Aorta (tissue), 5 donors: ENCODE measurements around the gene IP6K2. TPM values are rescaled to one million over a fixed set of nuclear protein-coding genes. Genes with fewer than 3 reads are reported as not detected.
A peak's percentile ranks its signal among the peaks of the same experiment; 100 is the strongest.

Experiments
- ATAC-seq: fragments of 200-7000 bp; cut with Tn5 transposase; one replicate; pipeline ENCODE4 v1.9.1; 2022; ENCODE audit warnings: moderate library complexity; ENCODE audit not compliant: low FRiP score
- DNase-seq, 2 donors: peaks; one replicate each; pipeline ENCODE4 v3.0.0-alpha.2; 2020
- H3K27ac ChIP-seq, 2 donors: one replicate each; pipeline ENCODE4 v1.5.1; 2013; ENCODE audit warnings: low read length in 2 of 2, mild to moderate bottlenecking in 2 of 2, moderate library complexity in 2 of 2, control low read depth in 1 of 2, inconsistent platforms in 1 of 2, low read depth in 1 of 2
- H3K27me3 ChIP-seq, 2 donors: one replicate each; pipeline ENCODE4 v1.6.1; 2013; ENCODE audit warnings: control low read depth in 1 of 2, low read length in 1 of 2, mild to moderate bottlenecking in 1 of 2, moderate library complexity in 1 of 2; ENCODE audit not compliant: insufficient read depth in 2 of 2, control insufficient read depth in 1 of 2
- H3K36me3 ChIP-seq, 2 donors: one replicate each; pipeline ENCODE4 v1.6.1; 2013; ENCODE audit warnings: control low read depth in 1 of 2, low read length in 1 of 2, mild to moderate bottlenecking in 1 of 2; ENCODE audit not compliant: insufficient read depth in 2 of 2, control insufficient read depth in 1 of 2
- H3K4me1 ChIP-seq, 2 donors: one replicate each; pipeline ENCODE4 v1.6.1; 2013; ENCODE audit warnings: low read length in 2 of 2, control low read depth in 1 of 2, mild to moderate bottlenecking in 1 of 2, moderate library complexity in 1 of 2; ENCODE audit not compliant: insufficient read depth in 2 of 2, control insufficient read depth in 1 of 2
- H3K4me3 ChIP-seq, 2 donors: one replicate each; pipeline ENCODE4 v1.5.1; 2013; ENCODE audit warnings: low read length in 2 of 2, control low read depth in 1 of 2, mild to moderate bottlenecking in 1 of 2
- H3K9me3 ChIP-seq: one replicate; pipeline ENCODE4 v1.6.1; 2013; ENCODE audit warnings: mild to moderate bottlenecking, low read length; ENCODE audit not compliant: control insufficient read depth
- WGBS, 2 donors: extraction: QIAGEN DNeasy Blood & Tissue Kit; methylation state at CpG; one replicate each; pipeline ENCODE4 v1.1.7; 2013; 5-methylcytosine and 5-hydroxymethylcytosine counted together
- intact Hi-C, 2 donors: fragments of 100-400 bp; cut with DNase I; formaldehyde crosslinking; loops; one replicate each; pipeline versions ENCODE4 v1.14.2 to v1.15.0; 2022
- polyA plus RNA-seq, 2 donors: library from polyadenylated mRNA; stranded (reverse); fragments of 200-250 nt; gene quantifications; one replicate each; pipeline ENCODE4 v1.2.3, GENCODE V29; 2013
- total RNA-seq, 2 donors: library from RNA; stranded (reverse); fragmentation: NEBNext Ultra II Directional; extraction: Animal tissue kit (Norgen Biotek cat#: 25700); gene quantifications; one replicate each; pipeline ENCODE4 v1.2.1, GENCODE V29; 2021
- donor health status: healthy with polysubstance abuse.
- donor health status: Bipolar disorder and iron deficiency.
- donor health status: DM: no; HTN: no; CAD: no.
- donor health status: DM: no; HTN: no; CAD: no.
- donor health status: DM: yes; HTN: yes; CAD: no.

Gene IP6K2
- total and polyA plus RNA-seq, 4 donors: 43.9 to 105 (median 52.4) TPM

DNA sequence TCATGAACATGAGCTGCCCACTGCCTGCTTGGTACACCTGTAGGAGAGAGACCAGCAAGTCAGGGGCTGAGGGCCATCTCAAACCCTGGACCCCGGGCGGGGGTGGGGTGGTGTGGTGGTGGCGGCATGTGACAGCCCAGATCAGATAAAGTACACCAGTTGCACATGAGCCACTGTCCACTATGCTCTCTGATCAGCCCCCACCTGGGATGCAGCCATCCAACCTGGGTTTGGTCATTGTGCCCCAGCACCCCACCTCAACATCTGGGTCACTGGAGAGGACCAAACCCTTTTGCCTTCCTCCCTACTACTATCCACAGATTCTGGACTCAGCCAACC, 28.3 kb downstream of the IP6K2 start:
- peaks cover 7 to 11% of the 10 kb centered on the region in 2 donors for H3K36me3 ChIP-seq
- H3K27ac ChIP-seq: no peak overlapping the region
- H3K4me3 ChIP-seq: no peak overlapping the region
- DNase-seq (peak; percentile 50 to 68), ATAC-seq (no peak)
- intact Hi-C loops: loop anchor here (5.0 kb wide), 2 partner anchors 159 to 221 kb away; partner anchors contain the start of gene PRKAR2A (in 1 of the 2)
- H3K27me3 ChIP-seq: no peaks in the 10 kb centered on the region
- no peaks in the 10 kb centered on the region for H3K9me3 ChIP-seq
- no peaks in the 10 kb centered on the region for H3K4me1 ChIP-seq
- WGBS, 2 donors: 87 to 89% methylated on average over 3 of the region's 3 CpGs

GRCh38 chr3:48688032-48688736, 28.8 kb downstream of the IP6K2 start:
- DNase-seq: no peak
- H3K27ac ChIP-seq: no peak overlapping the region
- no peaks in the 10 kb centered on the region for H3K27me3 ChIP-seq
- intact Hi-C loops: loop anchor here (5.0 kb wide), 2 partner anchors 159 to 221 kb away; partner anchors contain the start of gene PRKAR2A (in 1 of the 2)
- no peak for ATAC-seq
- WGBS, 2 donors: 87 to 89% methylated on average over 18 of the region's 18 CpGs
- no peaks in the 10 kb centered on the region for H3K4me1 ChIP-seq
- peaks cover 7 to 10% of the 10 kb centered on the region in 2 donors for H3K36me3 ChIP-seq
- H3K9me3 ChIP-seq: no peaks in the 10 kb centered on the region
- H3K4me3 ChIP-seq: no peak overlapping the region

GRCh38 chr3:48687220-48687678, 29.8 kb downstream of the IP6K2 start:
- no peaks in the 10 kb centered on the region for H3K27me3 ChIP-seq
- no peaks in the 10 kb centered on the region for H3K9me3 ChIP-seq
- no peak overlapping the region for H3K4me3 ChIP-seq
- ATAC-seq (no peak), DNase-seq (no peak)
- no peaks in the 10 kb centered on the region for H3K4me1 ChIP-seq
- WGBS, 2 donors: 45 to 56% methylated on average over 3 of the region's 3 CpGs
- H3K27ac ChIP-seq: peak overlapping the region in 1 of 2 donors; percentile 28
- intact Hi-C loops: loop anchor here (5.0 kb wide), 2 partner anchors 160 to 220 kb away; partner anchors contain the start of gene PRKAR2A (in 1 of the 2)
- peaks cover 1 to 6% of the 10 kb centered on the region in 2 donors for H3K36me3 ChIP-seq

GRCh38 chr3:48686538-48687219, 30.3 kb downstream of the IP6K2 start:
- Histone ChIP-seq H3K4me3 (no peak overlapping the region), H3K36me3 (peaks cover 0 to 6% of the 10 kb centered on the region in 2 donors), H3K27ac (peak overlapping the region in 1 of 2 donors; percentile 50), H3K4me1 (no peaks in the 10 kb centered on the region), H3K27me3 (no peaks in the 10 kb centered on the region), H3K9me3 (no peaks in the 10 kb centered on the region)
- intact Hi-C loops: loop anchor here (5.0 kb wide), 2 partner anchors 161 to 219 kb away; partner anchors contain the start of gene PRKAR2A (in 1 of the 2)
- ATAC-seq: no peak
- no peak for DNase-seq
- WGBS, 2 donors: 24 to 26% methylated on average over 10 of the region's 10 CpGs

- no peaks in the 10 kb centered on the region for H3K27me3 ChIP-seq
- peaks cover 0 to 13% of the 10 kb centered on the region in 2 donors for H3K36me3 ChIP-seq
- H3K9me3 ChIP-seq: no peaks in the 10 kb centered on the region
- H3K4me3 ChIP-seq: peak within 1 kb of the TSS; percentile 57 to 79
- intact Hi-C loops: loop anchor here (5.0 kb wide), 2 partner anchors 161 to 219 kb away; partner anchors contain the start of gene PRKAR2A (in 1 of the 2)
- H3K4me1 ChIP-seq: no peaks in the 10 kb centered on the region
- peak within 1 kb of the TSS in 1 of 2 donors; percentile 60 for H3K27ac ChIP-seq
- WGBS, 2 donors: 1% methylated on average over 65 to 97 of the region's 97 CpGs
- DNase-seq (peak; percentile 93 to 98), ATAC-seq (peak; percentile 96)
These were observed 31.2 kb downstream of the IP6K2 start, which contains the start of gene NCKIPSD for GRCh38 chr3:48685603-48686511. TSS of gene NCKIPSD (minus strand) at chr3:48685915. CDS start at chr3:48685807, 108 bp downstream.

DNA sequence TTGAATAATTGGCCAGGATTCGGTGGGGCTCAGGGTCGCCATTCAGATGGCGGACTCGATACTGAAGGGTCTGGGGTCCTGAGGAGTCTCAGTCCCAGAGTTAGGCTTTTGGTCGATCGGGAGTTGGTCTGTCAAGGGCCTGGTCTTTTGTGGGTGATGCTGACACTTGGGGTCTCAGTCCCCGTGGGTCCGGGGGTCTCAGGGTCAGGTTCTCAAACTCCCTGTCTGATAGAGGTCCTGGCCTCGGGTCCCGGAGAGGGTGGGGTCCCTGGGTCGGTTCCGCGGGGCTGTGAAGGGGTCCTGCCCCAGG, 31.8 kb downstream of the IP6K2 start:
- 8% methylated on average over 13 of the region's 13 CpGs for WGBS, 2 donors

DNA sequence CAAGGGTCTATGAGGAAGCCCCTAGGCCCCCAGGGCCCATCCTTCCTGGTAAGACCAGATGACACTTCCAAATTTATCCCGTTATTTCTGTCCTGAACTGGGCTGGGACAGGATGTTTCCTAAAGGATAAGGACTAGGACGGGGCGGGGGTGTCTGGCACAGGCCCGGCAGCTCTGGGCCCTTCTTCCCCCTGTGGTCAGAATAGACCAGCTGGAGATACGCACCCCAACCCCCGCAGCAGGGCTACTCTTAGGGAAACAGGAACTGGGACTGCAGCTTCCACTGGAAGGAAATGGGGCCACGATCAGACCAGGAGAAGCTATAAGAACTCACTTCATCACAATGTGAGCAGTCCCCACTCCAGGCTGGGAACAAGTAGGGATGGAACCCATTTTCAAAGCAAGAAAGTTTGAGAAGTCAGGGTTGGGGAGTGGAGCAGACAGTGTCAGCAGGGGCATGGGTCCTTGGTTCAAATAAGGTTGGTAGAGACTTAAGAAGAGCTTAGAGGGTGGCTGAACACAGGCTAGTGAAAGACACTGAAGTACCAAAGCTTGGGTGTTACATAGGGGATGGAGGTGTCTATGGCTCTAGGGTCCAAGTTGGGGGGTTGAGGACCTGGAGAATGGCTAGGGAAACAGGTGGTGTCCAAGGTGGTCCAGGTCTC, 32.4 kb downstream of the IP6K2 start:
- H3K27me3 ChIP-seq: no peaks in the 10 kb centered on the region
- H3K9me3 ChIP-seq: no peaks in the 10 kb centered on the region
- DNase-seq (peak; percentile 73 to 76), ATAC-seq (no peak)
- intact Hi-C loops: loop anchor here (5.0 kb wide), 2 partner anchors 163 to 217 kb away; partner anchors contain the start of gene PRKAR2A (in 1 of the 2)
- H3K4me3 ChIP-seq: peak overlapping the region; percentile 4 to 79
- WGBS, 2 donors: 29 to 31% methylated on average over 7 of the region's 7 CpGs
- H3K36me3 ChIP-seq: peaks cover 0 to 14% of the 10 kb centered on the region in 2 donors
- peak overlapping the region; percentile 31 to 39 for H3K27ac ChIP-seq
- no peaks in the 10 kb centered on the region for H3K4me1 ChIP-seq

More for the DNA sequence above, 31.8 kb downstream of the IP6K2 start:
- intact Hi-C loops: loop anchor here (5.0 kb wide), 2 partner anchors 162 to 218 kb away; partner anchors contain the start of gene PRKAR2A (in 1 of the 2)
- H3K27me3 ChIP-seq: no peaks in the 10 kb centered on the region
- no peaks in the 10 kb centered on the region for H3K9me3 ChIP-seq
- H3K36me3 ChIP-seq: peaks cover 0 to 15% of the 10 kb centered on the region in 2 donors
- H3K4me3 ChIP-seq: peak overlapping the region; percentile 57 to 79
- H3K4me1 ChIP-seq: no peaks in the 10 kb centered on the region
- H3K27ac ChIP-seq: peak overlapping the region in 1 of 2 donors; percentile 60
- no peak for ATAC-seq
- peak in 1 of 2 donors; percentile 83 for DNase-seq
